Measurements from ENCODE around the gene SLC25A47.
"Not testable (repeated sequence)": the region's sequence is repeated elsewhere in the genome, so short reads cannot be mapped to it uniquely, and the experiment has no call there.

SLC25A47 gene

GRCh38 chr14:100305324-100306100 is 17.6 kb upstream of the SLC25A47 start:
- Histone ChIP-seq H3K27me3 (ENCODE audit: low read depth) (no peaks in the 10 kb centered on the region), H3K36me3 (replicated peaks) (0 out of 2 replicates have a peak, but pooled peaks cover 2% of the 10 kb centered on the region), H3K9me3 (no peaks in the 10 kb centered on the region), H3K4me3 (peak overlapping the region; percentile 85), H3K4me1 (peaks cover 10% of the 10 kb centered on the region)
- DNase-seq (ENCODE audit: low spot score in 2 of 2), result peak; percentile 24 to 63
- in situ Hi-C loops (cut with MboI; ENCODE audit: low sequenced_read_pairs), result no loop called here

- Histone ChIP-seq H3K4me1 (peaks cover 10% of the 10 kb centered on the region), H3K4me3 (peak within 1 kb of the TSS; percentile 85), H3K27me3 (ENCODE audit: low read depth) (no peaks in the 10 kb centered on the region), H3K36me3 (replicated peaks) (0 out of 2 replicates have a peak, but pooled peaks cover 2% of the 10 kb centered on the region), H3K9me3 (no peaks in the 10 kb centered on the region)
- in situ Hi-C loops (cut with MboI; ENCODE audit: low sequenced_read_pairs), result no loop called here
- peak; percentile 89 to 93 for DNase-seq (ENCODE audit: low spot score in 2 of 2)
Observed at GRCh38 chr14:100306101-100306997, 16.8 kb upstream of the SLC25A47 start, which contains the start of gene SLC25A29. TSS of gene SLC25A29 (minus strand) at chr14:100306444. CDS start at chr14:100306232, 212 bp downstream.

- Histone ChIP-seq H3K27me3 (ENCODE audit: low read depth) (no peaks in the 10 kb centered on the region), H3K4me3 (peak overlapping the region; percentile 85), H3K4me1 (peaks cover 10% of the 10 kb centered on the region), H3K9me3 (no peaks in the 10 kb centered on the region), H3K36me3 (replicated peaks) (0 out of 2 replicates have a peak, but pooled peaks cover 2% of the 10 kb centered on the region)
- in situ Hi-C loops (cut with MboI; ENCODE audit: low sequenced_read_pairs), result no loop called here
- DNase-seq (ENCODE audit: low spot score in 2 of 2), result peak in 1 of 2 experiments; percentile 46
Observed at GRCh38 chr14:100306998-100307765, 16.0 kb upstream of the SLC25A47 start.

- Histone ChIP-seq H3K36me3 (replicated peaks) (0 out of 2 replicates have a peak, but pooled peaks cover 2% of the 10 kb centered on the region), H3K4me3 (peak overlapping the region; percentile 85), H3K27me3 (ENCODE audit: low read depth) (no peaks in the 10 kb centered on the region), H3K4me1 (peaks cover 12% of the 10 kb centered on the region), H3K9me3 (no peaks in the 10 kb centered on the region)
- no peak for DNase-seq (ENCODE audit: low spot score in 2 of 2)
- in situ Hi-C loops (cut with MboI; ENCODE audit: low sequenced_read_pairs), result no loop called here
Observed at GRCh38 chr14:100307766-100308426, 15.2 kb upstream of the SLC25A47 start.

GRCh38 chr14:100308427-100308792 is 14.7 kb upstream of the SLC25A47 start:
- peaks cover 12% of the 10 kb centered on the region for H3K4me1 ChIP-seq
- in situ Hi-C loops (cut with MboI; ENCODE audit: low sequenced_read_pairs), result not testable (repeated sequence)

GRCh38 chr14:100309028-100309737 is 14.0 kb upstream of the SLC25A47 start:
- peaks cover 12% of the 10 kb centered on the region for H3K4me1 ChIP-seq
- no peak for DNase-seq (ENCODE audit: low spot score in 2 of 2)
- no peaks in the 10 kb centered on the region for H3K36me3 ChIP-seq (replicated peaks)
- H3K4me3 ChIP-seq, result no peak overlapping the region
- in situ Hi-C loops (cut with MboI; ENCODE audit: low sequenced_read_pairs), result no loop called here
- H3K27me3 ChIP-seq (ENCODE audit: low read depth), result no peaks in the 10 kb centered on the region
- no peaks in the 10 kb centered on the region for H3K9me3 ChIP-seq

More at GRCh38 chr14:100308427-100308792, 14.7 kb upstream of the SLC25A47 start:
- H3K27me3 ChIP-seq (ENCODE audit: low read depth); H3K4me3 ChIP-seq; H3K36me3 ChIP-seq (replicated peaks); DNase-seq (ENCODE audit: low spot score in 2 of 2); H3K9me3 ChIP-seq: not testable (repeated sequence)

GRCh38 chr14:100312110-100312876 is 10.8 kb upstream of the SLC25A47 start:
- in situ Hi-C loops (cut with MboI; ENCODE audit: low sequenced_read_pairs); H3K4me3 ChIP-seq; H3K36me3 ChIP-seq (replicated peaks); H3K27me3 ChIP-seq (ENCODE audit: low read depth); H3K9me3 ChIP-seq; H3K4me1 ChIP-seq: not testable (repeated sequence)
- DNase-seq (ENCODE audit: low spot score in 2 of 2), result peak in 1 of 2 experiments; percentile 33

- peaks cover 5% of the 10 kb centered on the region for H3K4me1 ChIP-seq
- in situ Hi-C loops (cut with MboI; ENCODE audit: low sequenced_read_pairs), result no loop called here
- no peak for DNase-seq (ENCODE audit: low spot score in 2 of 2)
Observed at GRCh38 chr14:100312877-100313400, 10.2 kb upstream of the SLC25A47 start.

GRCh38 chr14:100313464-100314230 is 9.5 kb upstream of the SLC25A47 start:
- no peaks in the 10 kb centered on the region for H3K36me3 ChIP-seq (replicated peaks)
- in situ Hi-C loops (cut with MboI; ENCODE audit: low sequenced_read_pairs), result no loop called here
- no peaks in the 10 kb centered on the region for H3K9me3 ChIP-seq
- H3K4me3 ChIP-seq, result no peak overlapping the region
- peaks cover 10% of the 10 kb centered on the region for H3K4me1 ChIP-seq
- DNase-seq (ENCODE audit: low spot score in 2 of 2), result no peak
- H3K27me3 ChIP-seq (ENCODE audit: low read depth), result no peaks in the 10 kb centered on the region

More at GRCh38 chr14:100312877-100313400, 10.2 kb upstream of the SLC25A47 start:
- Histone ChIP-seq H3K36me3 (replicated peaks) (no peaks in the 10 kb centered on the region), H3K4me3 (no peak overlapping the region), H3K9me3 (no peaks in the 10 kb centered on the region), H3K27me3 (ENCODE audit: low read depth) (no peaks in the 10 kb centered on the region)

GRCh38 chr14:100314724-100315123 is 8.4 kb upstream of the SLC25A47 start:
- Histone ChIP-seq H3K4me1 (peaks cover 10% of the 10 kb centered on the region), H3K27me3 (ENCODE audit: low read depth) (no peaks in the 10 kb centered on the region), H3K36me3 (replicated peaks) (no peaks in the 10 kb centered on the region), H3K4me3 (no peak overlapping the region), H3K9me3 (no peaks in the 10 kb centered on the region)
- in situ Hi-C loops (cut with MboI; ENCODE audit: low sequenced_read_pairs), result no loop called here
- no peak for DNase-seq (ENCODE audit: low spot score in 2 of 2)

GRCh38 chr14:100317389-100317788 is 5.8 kb upstream of the SLC25A47 start:
- in situ Hi-C loops (cut with MboI; ENCODE audit: low sequenced_read_pairs), result no loop called here
- Histone ChIP-seq H3K27me3 (ENCODE audit: low read depth) (no peaks in the 10 kb centered on the region), H3K4me3 (no peak overlapping the region), H3K36me3 (replicated peaks) (no peaks in the 10 kb centered on the region), H3K4me1 (peaks cover 10% of the 10 kb centered on the region), H3K9me3 (no peaks in the 10 kb centered on the region)
- DNase-seq (ENCODE audit: low spot score in 2 of 2), result no peak

Data from HAP-1 (cell line).